Ishikawa (cell line): ENCODE data around the gene NCKAP1.

ENCODE experiments used
- TF ChIP-seq, protein P1 (sequence below): IDR thresholded peaks from 2 replicates; pipeline ENCODE4 v1.6.1; 2012
- TF ChIP-seq, protein P2 (sequence below): IDR thresholded peaks from 2 replicates; pipeline ENCODE4 v1.6.1; 2012; ENCODE audit warnings: low read depth, mild to moderate bottlenecking

DNA sequence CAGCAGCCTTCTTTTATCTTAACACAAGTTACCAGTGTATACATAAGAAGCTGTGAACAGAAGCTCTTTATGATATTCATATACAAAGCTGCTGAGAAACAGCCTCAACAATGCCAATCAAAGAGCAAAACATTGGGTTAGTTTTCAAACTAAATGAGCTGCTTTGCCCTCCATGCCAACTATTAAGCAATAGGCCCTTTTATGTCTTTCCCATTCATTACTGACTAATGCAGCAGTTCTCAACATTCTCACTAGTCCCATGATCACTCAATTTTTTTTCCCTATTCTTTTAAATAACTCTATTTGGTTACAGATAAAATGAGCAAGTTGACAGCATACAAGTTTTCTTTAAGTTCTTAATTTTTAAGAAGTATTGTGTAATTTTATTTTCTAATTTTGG, 114.0 kb downstream of the NCKAP1 start:
- TF ChIP-seq, protein P1, sequence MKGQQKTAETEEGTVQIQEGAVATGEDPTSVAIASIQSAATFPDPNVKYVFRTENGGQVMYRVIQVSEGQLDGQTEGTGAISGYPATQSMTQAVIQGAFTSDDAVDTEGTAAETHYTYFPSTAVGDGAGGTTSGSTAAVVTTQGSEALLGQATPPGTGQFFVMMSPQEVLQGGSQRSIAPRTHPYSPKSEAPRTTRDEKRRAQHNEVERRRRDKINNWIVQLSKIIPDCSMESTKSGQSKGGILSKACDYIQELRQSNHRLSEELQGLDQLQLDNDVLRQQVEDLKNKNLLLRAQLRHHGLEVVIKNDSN = no peak
- TF ChIP-seq, protein P2, sequence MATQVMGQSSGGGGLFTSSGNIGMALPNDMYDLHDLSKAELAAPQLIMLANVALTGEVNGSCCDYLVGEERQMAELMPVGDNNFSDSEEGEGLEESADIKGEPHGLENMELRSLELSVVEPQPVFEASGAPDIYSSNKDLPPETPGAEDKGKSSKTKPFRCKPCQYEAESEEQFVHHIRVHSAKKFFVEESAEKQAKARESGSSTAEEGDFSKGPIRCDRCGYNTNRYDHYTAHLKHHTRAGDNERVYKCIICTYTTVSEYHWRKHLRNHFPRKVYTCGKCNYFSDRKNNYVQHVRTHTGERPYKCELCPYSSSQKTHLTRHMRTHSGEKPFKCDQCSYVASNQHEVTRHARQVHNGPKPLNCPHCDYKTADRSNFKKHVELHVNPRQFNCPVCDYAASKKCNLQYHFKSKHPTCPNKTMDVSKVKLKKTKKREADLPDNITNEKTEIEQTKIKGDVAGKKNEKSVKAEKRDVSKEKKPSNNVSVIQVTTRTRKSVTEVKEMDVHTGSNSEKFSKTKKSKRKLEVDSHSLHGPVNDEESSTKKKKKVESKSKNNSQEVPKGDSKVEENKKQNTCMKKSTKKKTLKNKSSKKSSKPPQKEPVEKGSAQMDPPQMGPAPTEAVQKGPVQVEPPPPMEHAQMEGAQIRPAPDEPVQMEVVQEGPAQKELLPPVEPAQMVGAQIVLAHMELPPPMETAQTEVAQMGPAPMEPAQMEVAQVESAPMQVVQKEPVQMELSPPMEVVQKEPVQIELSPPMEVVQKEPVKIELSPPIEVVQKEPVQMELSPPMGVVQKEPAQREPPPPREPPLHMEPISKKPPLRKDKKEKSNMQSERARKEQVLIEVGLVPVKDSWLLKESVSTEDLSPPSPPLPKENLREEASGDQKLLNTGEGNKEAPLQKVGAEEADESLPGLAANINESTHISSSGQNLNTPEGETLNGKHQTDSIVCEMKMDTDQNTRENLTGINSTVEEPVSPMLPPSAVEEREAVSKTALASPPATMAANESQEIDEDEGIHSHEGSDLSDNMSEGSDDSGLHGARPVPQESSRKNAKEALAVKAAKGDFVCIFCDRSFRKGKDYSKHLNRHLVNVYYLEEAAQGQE = no peak
